Fibroblast of skin of left quadriceps (primary cell): Measurements from ENCODE around the gene SURF2.
A peak's percentile ranks its signal among the peaks of the same experiment; 100 is the strongest.

Experiments
- DNase-seq, 2 experiments: peaks; one replicate each; pipeline ENCODE4 v3.0.0-alpha.2; 2013; ENCODE audit warnings: low read depth in 2 of 2

The SURF2 gene

GRCh38 chr9:133353548-133353947, 2.8 kb upstream of the SURF2 start:
- DNase-seq = no peak

- DNase-seq = no peak
Measured at GRCh38 chr9:133354766-133355165, 1.6 kb upstream of the SURF2 start.

- DNase-seq = no peak
Measured at GRCh38 chr9:133355881-133356357, 431 bp upstream of the SURF2 start.

- DNase-seq = no peak
Measured at GRCh38 chr9:133357656-133358055, 1.3 kb downstream of the SURF2 start.

- DNase-seq = no peak
Measured at GRCh38 chr9:133359399-133360175, 3.2 kb downstream of the SURF2 start.

- no peak for DNase-seq
Measured at GRCh38 chr9:133360400-133361393, 4.3 kb downstream of the SURF2 start.

GRCh38 chr9:133361507-133362092, 5.2 kb downstream of the SURF2 start:
- DNase-seq = no peak

GRCh38 chr9:133362359-133363044, 6.2 kb downstream of the SURF2 start:
- no peak for DNase-seq

GRCh38 chr9:133366435-133366834, 10.1 kb downstream of the SURF2 start:
- DNase-seq = no peak

- DNase-seq = no peak
Measured at GRCh38 chr9:133367221-133367620, 10.9 kb downstream of the SURF2 start.

GRCh38 chr9:133367778-133368177, 11.4 kb downstream of the SURF2 start:
- DNase-seq = no peak

GRCh38 chr9:133368249-133368881, 12.0 kb downstream of the SURF2 start:
- no peak for DNase-seq

GRCh38 chr9:133369422-133369821, 13.1 kb downstream of the SURF2 start:
- no peak for DNase-seq

GRCh38 chr9:133369933-133370332, 13.6 kb downstream of the SURF2 start:
- DNase-seq = no peak

- DNase-seq = no peak
Measured at GRCh38 chr9:133370685-133371084, 14.3 kb downstream of the SURF2 start.

- no peak for DNase-seq
Measured at GRCh38 chr9:133371261-133371711, 14.9 kb downstream of the SURF2 start.

GRCh38 chr9:133372144-133372543, 15.8 kb downstream of the SURF2 start:
- no peak for DNase-seq

GRCh38 chr9:133374612-133375115, 18.3 kb downstream of the SURF2 start:
- peak in 1 of 2 experiments; percentile 28 for DNase-seq

- DNase-seq = no peak
Measured at GRCh38 chr9:133375116-133375723, 18.9 kb downstream of the SURF2 start.
